Heart left ventricle (tissue), 13 donors: ENCODE measurements around the gene CBX4.

Experiments
- CTCF ChIP-seq, 12 donors: fragments of 200-600 bp; sonication (generic) in 4 of 12; IDR thresholded peaks; one replicate each; pipeline versions ENCODE4 v1.5.0 to v1.8.0; 2018 to 2022; ENCODE audit warnings: antibody characterized with exemption in 12 of 12, mild to moderate bottlenecking in 5 of 12
- POLR2A ChIP-seq, 2 donors: fragments of 450-650 bp; IDR thresholded peaks; one replicate each; pipeline ENCODE4 v1.6.1; 2017; ENCODE audit warnings: antibody characterized with exemption in 2 of 2, mild to moderate bottlenecking in 2 of 2, moderate library complexity in 2 of 2
- donor health status: ischemic (EF 13 %, LVEDD 7.1; RV severe dilation, severe dysfunction).
- donor health status: DM: no; HTN: yes; CAD: no.
- donor health status: DM: no; HTN: no; CAD: no.
- donor health status: ischemic (EF 25% LVEDD 6.9; RV normal size, moderate dysfunction).
- donor health status: ischemic (EF 25% LVEDD 5.7; RV mildly dilated, moderate dysfunction).
- donor health status: ischemic (EF 35%, LVEDD 5.7; RV mildly dilated, moderate dysfunction).
- donor health status: nonischemic (EF 11% LVEDD 7.7; RV severe dilation, severe dysfunction).
- donor health status: DM: yes; HTN: yes; CAD: no.
- donor health status: PGD.
- donor health status: ischemic (EF 29% LVEDD 5.4; RV normal size, mild dysfunction).
- donor health status: nonischemic (EF 23%, LVEDD 6.1; RV moderate dilation, normal function).

- TF ChIP-seq CTCF (IDR thresholded peaks at IDR 0.05) (no peak), POLR2A (IDR thresholded peaks at IDR 0.05) (no peak)
Measured at GRCh38 chr17:79785017-79785899, 54.0 kb downstream of the CBX4 start.
